HEK293 (cell line): ENCODE measurements around the gene GALNT4.

Experiments
- CTCF ChIA-PET: fragments of 350-600 bp; formaldehyde crosslinking; extraction: SDS; loops from one replicate; lab custom pipeline; 2021; ENCODE audit warnings: antibody characterized with exemption; lab: Yijun Ruan, JAX
- POLR2A ChIA-PET: fragments of 300-600 bp; formaldehyde crosslinking; extraction: SDS; loops from one replicate; lab custom pipeline; 2020; ENCODE audit warnings: antibody characterized with exemption, inconsistent platforms; lab: Yijun Ruan, JAX
- H3K27ac ChIP-seq: fragments of 200-500 bp; sonication (Bioruptor generic); 2 replicates; pipeline ENCODE4 v1.5.1; 2014; ENCODE audit warnings: low read depth, low read length, control low read depth, inconsistent platforms; ENCODE audit errors: extremely low read depth
- H3K36me3 ChIP-seq, 2 experiments: fragments of 200-500 bp in 1 of 2; sonication (Bioruptor generic) in 1 of 2; 1 replicate in 1 of 2; 2 replicates in 1 of 2; pipeline ENCODE4 v1.5.1; 2014 to 2017; ENCODE audit warnings: inconsistent platforms in 2 of 2, low read length in 2 of 2; ENCODE audit not compliant: control insufficient read depth in 2 of 2, insufficient read depth in 1 of 2
- H3K4me1 ChIP-seq: fragments of 200-500 bp; sonication (Bioruptor generic); 2 replicates; pipeline ENCODE4 v1.5.1; 2014; ENCODE audit warnings: mild to moderate bottlenecking, low read length, inconsistent platforms; ENCODE audit not compliant: control insufficient read depth, insufficient read depth
- H3K4me3 ChIP-seq: 2 replicates; pipeline ENCODE4 v1.5.1; 2011; ENCODE audit warnings: low read depth, mild to moderate bottlenecking, control low read depth, low read length, moderate library complexity
- H3K9me3 ChIP-seq: fragments of 200-500 bp; sonication (Bioruptor generic); 2 replicates; pipeline ENCODE4 v1.5.1; 2014; ENCODE audit warnings: low read depth, low read length, inconsistent platforms; ENCODE audit not compliant: control insufficient read depth, insufficient read depth
- BCL11B ChIP-seq: fragments of 450-650 bp; formaldehyde crosslinking; IDR thresholded peaks from 2 replicates; pipeline ENCODE4 v1.5.1; 2016; ENCODE audit warnings: low read depth, missing biosample characterization, missing genetic modification characterization
- EGR2 ChIP-seq: fragments of 450-650 bp; formaldehyde crosslinking; IDR thresholded peaks from 2 replicates; pipeline ENCODE4 v1.5.1; 2016; ENCODE audit warnings: low read depth, missing biosample characterization, missing genetic modification characterization
- GLIS2 ChIP-seq: fragments of 450-650 bp; formaldehyde crosslinking; IDR thresholded peaks from 2 replicates; pipeline ENCODE4 v1.5.1; 2016; ENCODE audit warnings: missing biosample characterization, missing genetic modification characterization
- PRDM1 ChIP-seq: fragments of 450-650 bp; formaldehyde crosslinking; IDR thresholded peaks from 2 replicates; pipeline ENCODE4; 2016; ENCODE audit warnings: missing biosample characterization, missing genetic modification characterization
- SP3 ChIP-seq: fragments of 450-650 bp; formaldehyde crosslinking; IDR thresholded peaks from 2 replicates; pipeline ENCODE4 v1.5.1; 2016; ENCODE audit warnings: missing biosample characterization, missing genetic modification characterization
- YY2 ChIP-seq: fragments of 450-650 bp; formaldehyde crosslinking; IDR thresholded peaks from 2 replicates; pipeline ENCODE4 v1.5.1; 2016; ENCODE audit warnings: missing biosample characterization, missing genetic modification characterization
- ZBTB8A ChIP-seq: fragments of 450-650 bp; formaldehyde crosslinking; IDR thresholded peaks from 2 replicates; pipeline ENCODE4 v1.5.1; 2016; ENCODE audit warnings: missing biosample characterization, missing genetic modification characterization
- ZFP37 ChIP-seq: fragments of 450-650 bp; formaldehyde crosslinking; IDR thresholded peaks from 2 replicates; pipeline ENCODE4 v1.5.1; 2016; ENCODE audit warnings: missing biosample characterization, missing genetic modification characterization
- ZFP69B ChIP-seq: fragments of 450-650 bp; formaldehyde crosslinking; IDR thresholded peaks from 2 replicates; pipeline ENCODE4 v1.5.1; 2016; ENCODE audit warnings: missing biosample characterization, missing genetic modification characterization
- ZNF140 ChIP-seq: fragments of 450-650 bp; formaldehyde crosslinking; IDR thresholded peaks from 2 replicates; pipeline ENCODE4 v1.5.1; 2016; ENCODE audit warnings: missing biosample characterization, missing genetic modification characterization
- ZNF302 ChIP-seq: fragments of 450-650 bp; formaldehyde crosslinking; IDR thresholded peaks from 2 replicates; pipeline ENCODE4 v1.5.1; 2016; ENCODE audit warnings: missing biosample characterization, missing genetic modification characterization, low read depth
- ZNF37A ChIP-seq: fragments of 450-650 bp; IDR thresholded peaks from 2 replicates; pipeline ENCODE4 v1.5.1; 2018; ENCODE audit warnings: missing biosample characterization, missing genetic modification characterization
- ZNF404 ChIP-seq: fragments of 450-650 bp; formaldehyde crosslinking; IDR thresholded peaks from 2 replicates; pipeline ENCODE4 v1.5.1; 2017; ENCODE audit warnings: missing biosample characterization, missing genetic modification characterization
- ZNF416 ChIP-seq: fragments of 450-650 bp; formaldehyde crosslinking; IDR thresholded peaks from 2 replicates; pipeline ENCODE4 v1.5.1; 2016; ENCODE audit warnings: missing biosample characterization, missing genetic modification characterization
- ZNF654 ChIP-seq: fragments of 450-650 bp; formaldehyde crosslinking; IDR thresholded peaks from 2 replicates; pipeline ENCODE4 v1.5.1; 2016; ENCODE audit warnings: low read depth, missing biosample characterization, missing genetic modification characterization
- ZNF660 ChIP-seq: fragments of 450-650 bp; IDR thresholded peaks from 2 replicates; pipeline ENCODE4 v1.5.1; 2018; ENCODE audit warnings: missing biosample characterization, mild to moderate bottlenecking, missing genetic modification characterization
- ZNF785 ChIP-seq: fragments of 450-650 bp; formaldehyde crosslinking; IDR thresholded peaks from 2 replicates; pipeline ENCODE4 v1.5.1; 2016; ENCODE audit warnings: missing biosample characterization, missing genetic modification characterization
- ZSCAN30 ChIP-seq: fragments of 450-650 bp; IDR thresholded peaks from 2 replicates; pipeline ENCODE4 v1.5.1; 2018; ENCODE audit warnings: missing biosample characterization, mild to moderate bottlenecking, missing genetic modification characterization, moderate library complexity
- TF ChIP-seq, protein P1 (sequence below): fragments of 450-650 bp; formaldehyde crosslinking; IDR thresholded peaks from 2 replicates; pipeline ENCODE4 v1.5.1; 2016; ENCODE audit warnings: missing biosample characterization, missing genetic modification characterization
- TF ChIP-seq, protein P2 (sequence below): fragments of 450-650 bp; formaldehyde crosslinking; IDR thresholded peaks from 2 replicates; pipeline ENCODE4 v1.5.1; 2017; ENCODE audit warnings: missing biosample characterization, mild to moderate bottlenecking, missing genetic modification characterization, moderate library complexity
- TF ChIP-seq, protein P3 (sequence below): fragments of 450-650 bp; formaldehyde crosslinking; IDR thresholded peaks from 2 replicates; pipeline ENCODE4 v1.5.1; 2016; ENCODE audit warnings: missing biosample characterization, missing genetic modification characterization
- TF ChIP-seq, protein P4 (sequence below): fragments of 450-650 bp; formaldehyde crosslinking; IDR thresholded peaks from 2 replicates; pipeline ENCODE4 v1.5.1; 2016; ENCODE audit warnings: missing biosample characterization, missing genetic modification characterization

The GALNT4 gene

DNA sequence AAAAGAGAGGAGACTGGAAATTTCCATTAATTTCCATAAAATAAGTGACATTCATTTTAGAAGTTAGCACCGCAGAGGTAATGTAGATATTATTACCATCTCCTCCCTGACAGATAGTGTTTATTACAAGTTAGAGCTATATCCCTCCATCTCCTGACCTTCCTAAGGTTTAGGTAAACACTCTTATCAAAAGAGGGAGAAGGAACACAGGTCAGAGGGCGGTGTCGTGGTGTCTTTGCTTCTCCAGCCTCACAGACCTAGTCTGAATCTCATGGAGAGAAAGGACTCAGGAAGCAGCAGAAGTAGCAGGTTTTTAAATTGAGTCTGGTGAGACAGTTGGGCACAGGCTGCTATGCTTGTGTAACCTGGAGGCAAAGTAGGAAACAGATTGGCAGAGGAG lies 12.8 kb upstream of the GALNT4 start:
- Histone ChIP-seq H3K4me3 (no peak overlapping the region), H3K27ac (no peak overlapping the region), H3K9me3 (no peaks in the 10 kb centered on the region), H3K4me1 (no peaks in the 10 kb centered on the region), H3K36me3 (no peaks in the 10 kb centered on the region)
- POLR2A ChIA-PET: no interaction called here
- TF ChIP-seq GLIS2 (tag by site-specific recombination) (no peak), YY2 (no peak), ZNF785 (tag by site-specific recombination) (no peak), ZFP37 (tag by site-specific recombination) (no peak), ZBTB8A (tag by site-specific recombination) (no peak), ZFP69B (tag by site-specific recombination) (no peak), EGR2 (no peak), ZNF37A (no peak), ZNF302 (tag by site-specific recombination) (no peak), PRDM1 (tag by site-specific recombination) (no peak), ZNF140 (tag by site-specific recombination) (no peak)
- TF ChIP-seq, protein P1, sequence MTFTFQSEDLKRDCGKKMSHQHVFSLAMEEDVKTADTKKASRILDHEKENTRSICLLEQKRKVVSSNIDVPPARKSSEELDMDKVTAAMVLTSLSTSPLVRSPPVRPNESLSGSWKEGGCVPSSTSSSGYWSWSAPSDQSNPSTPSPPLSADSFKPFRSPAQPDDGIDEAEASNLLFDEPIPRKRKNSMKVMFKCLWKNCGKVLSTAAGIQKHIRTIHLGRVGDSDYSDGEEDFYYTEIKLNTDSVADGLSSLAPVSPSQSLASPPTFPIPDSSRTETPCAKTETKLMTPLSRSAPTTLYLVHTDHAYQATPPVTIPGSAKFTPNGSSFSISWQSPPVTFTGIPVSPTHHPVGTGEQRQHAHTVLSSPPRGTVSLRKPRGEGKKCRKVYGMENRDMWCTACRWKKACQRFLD (tag by site-specific recombination): no peak
- TF ChIP-seq, protein P2, sequence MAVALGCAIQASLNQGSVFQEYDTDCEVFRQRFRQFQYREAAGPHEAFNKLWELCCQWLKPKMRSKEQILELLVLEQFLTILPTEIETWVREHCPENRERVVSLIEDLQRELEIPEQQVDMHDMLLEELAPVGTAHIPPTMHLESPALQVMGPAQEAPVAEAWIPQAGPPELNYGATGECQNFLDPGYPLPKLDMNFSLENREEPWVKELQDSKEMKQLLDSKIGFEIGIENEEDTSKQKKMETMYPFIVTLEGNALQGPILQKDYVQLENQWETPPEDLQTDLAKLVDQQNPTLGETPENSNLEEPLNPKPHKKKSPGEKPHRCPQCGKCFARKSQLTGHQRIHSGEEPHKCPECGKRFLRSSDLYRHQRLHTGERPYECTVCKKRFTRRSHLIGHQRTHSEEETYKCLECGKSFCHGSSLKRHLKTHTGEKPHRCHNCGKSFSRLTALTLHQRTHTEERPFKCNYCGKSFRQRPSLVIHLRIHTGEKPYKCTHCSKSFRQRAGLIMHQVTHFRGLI (tag by site-specific recombination): no peak
- TF ChIP-seq, all 188 proteins: peak for 0
- CTCF ChIA-PET: no interaction called here

DNA sequence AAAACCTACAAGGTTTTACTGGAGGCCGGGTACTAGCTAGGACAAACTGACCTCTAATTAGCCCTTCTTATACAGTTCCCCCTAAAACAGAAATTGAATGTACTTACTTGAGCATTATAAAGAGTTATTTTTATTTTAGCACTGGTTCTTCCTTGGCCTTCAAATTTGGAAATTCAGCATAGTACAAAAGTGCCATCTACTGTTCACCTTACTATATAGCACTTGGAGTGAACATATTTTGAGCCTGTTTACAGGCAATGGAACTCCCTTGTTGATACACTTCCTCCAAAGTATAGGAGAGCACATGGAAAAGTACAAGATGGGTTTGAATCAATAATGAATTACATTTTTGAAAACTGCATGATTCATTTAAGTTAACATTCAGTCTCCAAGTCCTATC lies 5.1 kb upstream of the GALNT4 start:
- Histone ChIP-seq H3K27ac (no peak overlapping the region), H3K4me1 (no peaks in the 10 kb centered on the region), H3K9me3 (no peaks in the 10 kb centered on the region), H3K4me3 (no peak overlapping the region), H3K36me3 (no peaks in the 10 kb centered on the region)
- ChIA-PET CTCF (interaction anchor here (0.7 to 4.2 kb wide), 11 partner anchors 9 to 512 kb away, joined by 3 to 22 read pairs (median 4); no protein-coding TSS in a partner anchor), POLR2A (no interaction called here)
- TF ChIP-seq ZNF654 (peak; percentile 91), SP3 (no peak), ZNF660 (0 out of 2 replicates have a peak, but pooled peaks have one; percentile 37), ZSCAN30 (tag by site-specific recombination) (0 out of 2 replicates have a peak, but pooled peaks have one; percentile 32), BCL11B (tag by site-specific recombination) (no peak), ZNF404 (tag by site-specific recombination) (no peak), ZNF416 (tag by site-specific recombination) (no peak)
- TF ChIP-seq, protein P3, sequence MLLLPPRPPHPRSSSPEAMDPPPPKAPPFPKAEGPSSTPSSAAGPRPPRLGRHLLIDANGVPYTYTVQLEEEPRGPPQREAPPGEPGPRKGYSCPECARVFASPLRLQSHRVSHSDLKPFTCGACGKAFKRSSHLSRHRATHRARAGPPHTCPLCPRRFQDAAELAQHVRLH (tag by site-specific recombination): no peak
- TF ChIP-seq, protein P4, sequence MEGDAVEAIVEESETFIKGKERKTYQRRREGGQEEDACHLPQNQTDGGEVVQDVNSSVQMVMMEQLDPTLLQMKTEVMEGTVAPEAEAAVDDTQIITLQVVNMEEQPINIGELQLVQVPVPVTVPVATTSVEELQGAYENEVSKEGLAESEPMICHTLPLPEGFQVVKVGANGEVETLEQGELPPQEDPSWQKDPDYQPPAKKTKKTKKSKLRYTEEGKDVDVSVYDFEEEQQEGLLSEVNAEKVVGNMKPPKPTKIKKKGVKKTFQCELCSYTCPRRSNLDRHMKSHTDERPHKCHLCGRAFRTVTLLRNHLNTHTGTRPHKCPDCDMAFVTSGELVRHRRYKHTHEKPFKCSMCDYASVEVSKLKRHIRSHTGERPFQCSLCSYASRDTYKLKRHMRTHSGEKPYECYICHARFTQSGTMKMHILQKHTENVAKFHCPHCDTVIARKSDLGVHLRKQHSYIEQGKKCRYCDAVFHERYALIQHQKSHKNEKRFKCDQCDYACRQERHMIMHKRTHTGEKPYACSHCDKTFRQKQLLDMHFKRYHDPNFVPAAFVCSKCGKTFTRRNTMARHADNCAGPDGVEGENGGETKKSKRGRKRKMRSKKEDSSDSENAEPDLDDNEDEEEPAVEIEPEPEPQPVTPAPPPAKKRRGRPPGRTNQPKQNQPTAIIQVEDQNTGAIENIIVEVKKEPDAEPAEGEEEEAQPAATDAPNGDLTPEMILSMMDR (tag by site-specific recombination): peak; percentile 44; the same call in 1 of the 2 replicates
